RWPE1 (cell line): ENCODE data around the gene BTBD3.

ENCODE experiments used
- CTCF ChIA-PET: fragments of 350-600 bp; sonication (Branson Sonifier 250); formaldehyde crosslinking; extraction: SDS; loops from one replicate; lab custom pipeline; 2021; lab: Yijun Ruan, JAX
- POLR2A ChIA-PET: fragments of 400-600 bp; formaldehyde crosslinking; extraction: SDS; loops from one replicate; lab custom pipeline; 2020; ENCODE audit warnings: antibody characterized with exemption; ENCODE audit not compliant: low non-redundant PET; lab: Yijun Ruan, JAX
- DNase-seq: peaks from one replicate; pipeline ENCODE4 v3.0.0; 2012; ENCODE audit warnings: low spot score
- H3K27ac ChIP-seq: fragments of 450-650 bp; 2 replicates; pipeline ENCODE4 v1.5.1; 2017
- TF ChIP-seq, protein P1 (sequence below): fragments of 450-650 bp; conservative IDR thresholded peaks from 2 replicates; pipeline ENCODE4 v1.5.1; 2017; ENCODE audit warnings: low read depth, mild to moderate bottlenecking

The BTBD3 gene

GRCh38 chr20:11929947-11930346 is 12.3 kb downstream of the BTBD3 start:
- POLR2A ChIA-PET: no interaction called here
- DNase-seq: no peak
- CTCF ChIA-PET: interaction anchor here (1.0 kb wide), 1 partner anchor 17 kb away, joined by 3 read pairs; no protein-coding TSS in a partner anchor

GRCh38 chr20:11935212-11936154 is 17.8 kb downstream of the BTBD3 start:
- POLR2A ChIA-PET: no interaction called here

More at GRCh38 chr20:11929947-11930346, 12.3 kb downstream of the BTBD3 start:
- no peak overlapping the region for H3K27ac ChIP-seq
- TF ChIP-seq, protein P1, sequence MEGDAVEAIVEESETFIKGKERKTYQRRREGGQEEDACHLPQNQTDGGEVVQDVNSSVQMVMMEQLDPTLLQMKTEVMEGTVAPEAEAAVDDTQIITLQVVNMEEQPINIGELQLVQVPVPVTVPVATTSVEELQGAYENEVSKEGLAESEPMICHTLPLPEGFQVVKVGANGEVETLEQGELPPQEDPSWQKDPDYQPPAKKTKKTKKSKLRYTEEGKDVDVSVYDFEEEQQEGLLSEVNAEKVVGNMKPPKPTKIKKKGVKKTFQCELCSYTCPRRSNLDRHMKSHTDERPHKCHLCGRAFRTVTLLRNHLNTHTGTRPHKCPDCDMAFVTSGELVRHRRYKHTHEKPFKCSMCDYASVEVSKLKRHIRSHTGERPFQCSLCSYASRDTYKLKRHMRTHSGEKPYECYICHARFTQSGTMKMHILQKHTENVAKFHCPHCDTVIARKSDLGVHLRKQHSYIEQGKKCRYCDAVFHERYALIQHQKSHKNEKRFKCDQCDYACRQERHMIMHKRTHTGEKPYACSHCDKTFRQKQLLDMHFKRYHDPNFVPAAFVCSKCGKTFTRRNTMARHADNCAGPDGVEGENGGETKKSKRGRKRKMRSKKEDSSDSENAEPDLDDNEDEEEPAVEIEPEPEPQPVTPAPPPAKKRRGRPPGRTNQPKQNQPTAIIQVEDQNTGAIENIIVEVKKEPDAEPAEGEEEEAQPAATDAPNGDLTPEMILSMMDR: no peak

DNA sequence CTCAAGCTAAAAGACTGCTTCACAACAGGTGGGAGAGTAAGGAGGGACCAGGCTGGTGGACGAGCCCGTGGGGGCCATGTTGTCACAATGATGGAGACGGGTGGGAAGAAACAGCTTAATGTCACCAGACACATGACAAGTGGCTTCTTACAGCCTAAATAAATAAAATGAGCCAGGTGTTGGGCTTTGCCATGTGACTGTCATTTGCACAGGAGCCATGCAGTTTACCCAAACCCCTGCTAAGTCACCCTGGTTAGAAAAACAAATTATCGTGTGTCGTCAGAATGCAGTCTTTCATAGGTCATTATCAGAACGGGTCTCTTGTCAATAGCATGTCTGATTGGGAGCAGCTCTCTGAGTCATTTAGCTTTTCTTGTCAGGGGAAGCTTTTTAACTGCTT is 18.5 kb downstream of the BTBD3 start:
- TF ChIP-seq, protein P1: no peak
- no peak for DNase-seq
- no peak overlapping the region for H3K27ac ChIP-seq
- CTCF ChIA-PET: no interaction called here
- POLR2A ChIA-PET: no interaction called here

More at GRCh38 chr20:11935212-11936154, 17.8 kb downstream of the BTBD3 start:
- H3K27ac ChIP-seq: no peak overlapping the region
- TF ChIP-seq, protein P1: no peak
- no peak for DNase-seq
- CTCF ChIA-PET: no interaction called here

- CTCF ChIA-PET: interaction anchor here (0.6 kb wide), 1 partner anchor 88 kb away, joined by 3 read pairs; no protein-coding TSS in a partner anchor
- no peak for DNase-seq
- H3K27ac ChIP-seq: no peak overlapping the region
- POLR2A ChIA-PET: no interaction called here
- TF ChIP-seq, protein P1: no peak
Observed at GRCh38 chr20:11937230-11937629, 19.5 kb downstream of the BTBD3 start.

GRCh38 chr20:11941593-11942246 is 24.0 kb downstream of the BTBD3 start:
- POLR2A ChIA-PET: no interaction called here
- TF ChIP-seq, protein P1: no peak
- H3K27ac ChIP-seq: no peak overlapping the region
- no peak for DNase-seq
- CTCF ChIA-PET: no interaction called here

DNA sequence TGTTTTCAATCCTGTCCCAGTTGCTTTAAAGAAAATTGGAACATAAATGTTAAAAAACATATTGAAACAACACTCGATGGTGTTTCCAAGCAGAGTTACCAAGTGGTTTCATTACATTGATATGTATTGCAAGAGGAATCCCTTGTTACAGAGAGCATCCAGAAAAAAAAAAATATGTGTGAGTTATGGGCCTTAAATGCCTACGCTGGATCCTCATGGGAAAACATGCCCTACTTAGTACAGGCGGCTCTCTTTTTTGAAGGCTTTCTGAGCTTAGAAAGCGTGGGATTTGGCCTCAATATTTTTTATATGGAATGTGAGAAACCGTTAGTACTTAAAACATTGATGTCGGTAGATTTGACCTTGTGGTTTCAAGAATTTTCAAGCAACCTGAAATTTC is 26.1 kb downstream of the BTBD3 start:
- TF ChIP-seq, protein P1: no peak
- CTCF ChIA-PET: interaction anchor here (0.6 kb wide), 1 partner anchor 219 kb away, joined by 3 read pairs; no protein-coding TSS in a partner anchor

More for the DNA sequence above, 26.1 kb downstream of the BTBD3 start:
- POLR2A ChIA-PET: no interaction called here
- H3K27ac ChIP-seq: no peak overlapping the region
- no peak for DNase-seq
